Endothelial cell of umbilical vein (primary cell): ENCODE data around the gene ZNF418.

Source experiments
- CTCF ChIP-seq, 2 donors: IDR thresholded peaks; 1 replicate in 1 of 2; 2 replicates in 1 of 2; pipeline ENCODE4 v1.5.1; 2011; ENCODE audit warnings: low read length in 2 of 2, mild to moderate bottlenecking in 2 of 2, moderate library complexity in 2 of 2, control low read depth in 1 of 2, inconsistent platforms in 1 of 2, low read depth in 1 of 2; ENCODE audit not compliant: insufficient read depth in 1 of 2; ENCODE audit errors: extremely low read depth in 1 of 2
- EZH2 ChIP-seq: IDR thresholded peaks from 2 replicates; pipeline ENCODE4 v1.6.1; 2012; ENCODE audit warnings: borderline replicate concordance, low read depth, mild to moderate bottlenecking, moderate library complexity, low read length, inconsistent platforms; ENCODE audit not compliant: severe bottlenecking
- FOS ChIP-seq: IDR thresholded peaks from 2 replicates; pipeline ENCODE4 v1.6.1; 2011; ENCODE audit warnings: mild to moderate bottlenecking, low read length, moderate library complexity, borderline replicate concordance; ENCODE audit not compliant: insufficient read depth
- GATA2 ChIP-seq: IDR thresholded peaks from 2 replicates; pipeline ENCODE4 v1.7.0; 2011; ENCODE audit warnings: low read depth, mild to moderate bottlenecking, moderate library complexity, mixed read lengths, low read length; ENCODE audit not compliant: insufficient read length, insufficient read depth
- JUN ChIP-seq: IDR thresholded peaks from 2 replicates; pipeline ENCODE4 v1.6.1; 2011; ENCODE audit warnings: borderline replicate concordance, low read depth; ENCODE audit not compliant: insufficient read length, insufficient read depth
- MAX ChIP-seq: IDR thresholded peaks from 2 replicates; pipeline ENCODE4 v1.6.1; 2011; ENCODE audit not compliant: insufficient read depth, insufficient read length
- POLR2A ChIP-seq: IDR thresholded peaks from 2 replicates; pipeline ENCODE4 v1.6.1; 2012; ENCODE audit warnings: low read depth, mild to moderate bottlenecking, control low read depth, low read length
- POLR2AphosphoS5 ChIP-seq: IDR thresholded peaks from 2 replicates; pipeline ENCODE4 v1.6.1; 2012; ENCODE audit warnings: low read depth, mild to moderate bottlenecking, control low read depth, low read length, moderate library complexity; ENCODE audit not compliant: insufficient read depth

GRCh38 chr19:57914531-57914930, 20.7 kb downstream of the ZNF418 start:
- TF ChIP-seq CTCF (IDR thresholded peaks at IDR 0.05; ENCODE audit: extremely low read depth in 1 of 2, insufficient read depth in 1 of 2, low read depth in 1 of 2, low read length in 2 of 2): no peak
- TF ChIP-seq POLR2A: no peak
- no peak for TF ChIP-seq POLR2AphosphoS5
- TF ChIP-seq EZH2: no peak
- TF ChIP-seq MAX: no peak
- TF ChIP-seq FOS: no peak
- TF ChIP-seq GATA2: no peak
- TF ChIP-seq JUN: no peak
